ENCODE data around the gene ONECUT3.

Gene ONECUT3

DNA sequence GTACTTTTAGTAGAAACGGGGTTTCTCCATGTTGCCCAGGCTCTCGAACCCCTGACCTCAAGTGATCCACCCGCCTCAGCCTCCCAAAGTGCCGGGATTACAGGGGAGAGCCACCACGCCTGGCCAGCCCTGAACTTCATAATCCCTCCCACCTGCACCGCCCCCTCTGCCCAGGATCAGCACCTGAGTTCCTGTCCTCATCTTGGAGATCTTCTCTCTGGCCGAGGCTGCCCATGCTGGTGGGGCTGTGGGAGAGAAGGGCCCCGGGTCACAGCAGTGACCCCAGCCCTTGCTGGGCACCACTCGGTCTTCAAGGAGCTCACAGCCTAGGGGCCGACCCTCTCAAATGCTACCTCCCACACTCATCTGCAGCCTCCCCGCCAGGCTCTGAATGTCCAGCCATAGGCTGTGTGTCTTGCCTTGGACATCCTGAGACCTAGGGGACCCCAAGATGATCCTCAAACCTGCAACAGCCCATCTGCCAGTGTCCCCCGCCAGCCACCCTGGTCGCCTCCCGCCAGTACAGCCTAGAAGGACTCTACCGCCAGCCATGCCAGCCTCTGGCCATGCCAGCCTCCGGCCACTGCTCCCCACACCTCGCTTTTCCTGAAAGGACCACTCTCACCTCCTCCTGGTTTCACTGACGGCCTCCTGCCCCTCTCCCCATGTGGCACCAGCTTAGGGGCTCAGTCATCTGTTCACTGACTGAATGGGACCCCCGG lies 57.3 kb downstream of the ONECUT3 start:
- Histone ChIP-seq H4K8ac (ENCODE audit: low read depth, low read length) (no peak overlapping the region), H4K91ac (ENCODE audit: low read depth, low read length, poor library complexity) (no peak overlapping the region), H3K4me1 (ENCODE audit: control insufficient read depth in 2 of 2, insufficient read depth in 1 of 2, low read depth in 1 of 2, low read length in 2 of 2) (peaks cover 0 to 10% of the 10 kb centered on the region in 2 donors), H3K9ac (ENCODE audit: low read depth, low read length, poor library complexity) (no peak overlapping the region), H2BK5ac (ENCODE audit: low read length) (no peak overlapping the region), H2AFZ (ENCODE audit: low read length) (no peak overlapping the region), H3K4ac (ENCODE audit: low read length) (no peak overlapping the region), H3K14ac (ENCODE audit: low read length) (no peak overlapping the region), H3K36me3 (replicated peaks in 1 of 2; ENCODE audit: control insufficient read depth in 2 of 2, insufficient read depth in 2 of 2, low read length in 2 of 2) (peaks cover 0 to 3% of the 10 kb centered on the region in 2 donors), H3K9me3 (replicated peaks in 1 of 2; ENCODE audit: control insufficient read depth in 2 of 2, insufficient read depth in 1 of 2, low read depth in 1 of 2, low read length in 2 of 2) (peaks cover 0 to 3% of the 10 kb centered on the region in 2 donors), H3K18ac (ENCODE audit: low read length) (peak overlapping the region; percentile 64), H2AK5ac (ENCODE audit: low read depth, low read length) (peak overlapping the region; percentile 5), H2BK15ac (ENCODE audit: low read length) (peak overlapping the region; percentile 58), H2BK12ac (ENCODE audit: low read length) (no peak overlapping the region), H3K79me1 (ENCODE audit: low read depth, low read length) (no peaks in the 10 kb centered on the region), H3K4me3 (ENCODE audit: low read length in 2 of 2) (no peak overlapping the region), H3K23ac (ENCODE audit: low read depth, low read length, poor library complexity) (no peak overlapping the region), H3K4me2 (ENCODE audit: insufficient read depth, low read length, poor library complexity, severe bottlenecking) (no peak overlapping the region), H2BK120ac (ENCODE audit: low read depth, low read length) (no peak overlapping the region), H3K27ac (replicated peaks; ENCODE audit: low read length) (no peak overlapping the region), H3K27me3 (ENCODE audit: control insufficient read depth in 3 of 3, insufficient read depth in 3 of 3, low read depth in 1 of 3, low read length in 3 of 3) (peaks cover 0 to 5% (median 3%) of the 10 kb centered on the region in 3 experiments)
- no peak for DNase-seq (ENCODE audit: low spot score)
- WGBS, 2 donors (ENCODE audit: extremely low coverage in 2 of 2, insufficient read length in 2 of 2, insufficient replicate concordance in 1 of 2): no CpG with 5 or more reads among the region's 19 CpGs

DNA sequence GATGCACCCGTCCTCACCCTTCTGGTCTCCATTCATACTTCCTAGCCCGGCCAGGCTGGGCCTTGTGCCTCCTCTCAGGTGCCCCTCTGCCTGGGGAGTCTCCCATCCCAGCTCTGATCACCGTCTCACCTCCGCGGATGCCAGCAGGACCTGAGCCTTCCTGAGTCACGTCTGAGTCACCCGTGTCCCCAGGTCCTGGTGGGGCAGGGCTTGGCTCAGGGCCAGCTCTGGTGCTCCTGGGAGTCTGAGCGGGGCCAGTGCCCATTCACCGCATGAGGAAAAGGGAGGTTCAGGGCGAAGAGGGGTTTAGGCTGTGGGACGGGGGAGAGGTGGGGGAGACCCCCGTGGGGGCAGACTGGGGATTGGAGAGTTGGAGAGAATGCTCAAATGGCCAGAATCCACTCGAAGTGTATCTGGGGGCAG lies 58.2 kb downstream of the ONECUT3 start:
- no peak for DNase-seq (ENCODE audit: low spot score)
- H3K4me3 ChIP-seq (ENCODE audit: low read length in 2 of 2): no peak overlapping the region
- WGBS, 2 donors (ENCODE audit: extremely low coverage in 2 of 2, insufficient read length in 2 of 2, insufficient replicate concordance in 1 of 2): no CpG with 5 or more reads among the region's 13 CpGs

DNA sequence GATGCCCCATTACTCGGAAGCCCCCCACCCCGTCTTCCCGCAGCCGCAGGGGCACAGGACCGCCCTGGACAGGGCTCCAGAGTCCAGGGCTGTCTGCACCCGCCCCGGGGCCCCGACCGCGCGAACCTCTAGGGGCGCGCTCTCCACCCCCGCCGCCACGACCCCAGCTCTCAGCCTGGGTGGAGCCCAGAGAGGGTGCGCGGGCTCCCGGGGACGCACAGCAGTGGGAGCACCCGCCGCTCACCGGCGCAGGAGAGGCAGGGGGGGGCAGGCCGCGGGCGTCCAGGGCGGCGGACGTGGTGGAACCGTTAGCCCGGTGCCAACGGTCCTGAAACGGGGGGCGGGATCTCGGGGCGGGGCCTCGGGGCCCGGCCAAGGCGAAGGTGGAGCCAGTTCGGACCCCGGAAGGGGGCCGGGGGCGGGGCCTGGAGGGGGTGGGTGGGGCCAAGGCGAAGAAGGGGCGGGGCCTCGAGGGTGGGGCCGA lies 58.7 kb downstream of the ONECUT3 start, which contains the start of gene ATP8B3:
ATP8B3 (minus strand) TSS at position 335 of the 484 bp plus-strand sequence. CDS start 540 bp downstream, outside the sequence.
- WGBS, 2 donors (ENCODE audit: extremely low coverage in 2 of 2, insufficient read length in 2 of 2, insufficient replicate concordance in 1 of 2): no CpG with 5 or more reads among the region's 48 CpGs

More for the DNA sequence above, 58.2 kb downstream of the ONECUT3 start:
- no peak overlapping the region for H3K9ac ChIP-seq (ENCODE audit: low read depth, low read length, poor library complexity)
- peaks cover 0 to 7% of the 10 kb centered on the region in 2 donors for H3K4me1 ChIP-seq (ENCODE audit: control insufficient read depth in 2 of 2, insufficient read depth in 1 of 2, low read depth in 1 of 2, low read length in 2 of 2)
- peak overlapping the region; percentile 33 for H3K4me2 ChIP-seq (ENCODE audit: insufficient read depth, low read length, poor library complexity, severe bottlenecking)
- no peak overlapping the region for H2BK120ac ChIP-seq (ENCODE audit: low read depth, low read length)
- peaks cover 0 to 3% of the 10 kb centered on the region in 2 donors for H3K9me3 ChIP-seq (replicated peaks in 1 of 2; ENCODE audit: control insufficient read depth in 2 of 2, insufficient read depth in 1 of 2, low read depth in 1 of 2, low read length in 2 of 2)
- H4K91ac ChIP-seq (ENCODE audit: low read depth, low read length, poor library complexity): no peak overlapping the region
- peaks cover 6 to 8% of the 10 kb centered on the region in 2 donors for H3K36me3 ChIP-seq (replicated peaks in 1 of 2; ENCODE audit: control insufficient read depth in 2 of 2, insufficient read depth in 2 of 2, low read length in 2 of 2)
- H2BK5ac ChIP-seq (ENCODE audit: low read length): no peak overlapping the region
- no peak overlapping the region for H3K4ac ChIP-seq (ENCODE audit: low read length)
- H4K8ac ChIP-seq (ENCODE audit: low read depth, low read length): no peak overlapping the region
- peaks cover 0 to 5% (median 3%) of the 10 kb centered on the region in 3 experiments for H3K27me3 ChIP-seq (ENCODE audit: control insufficient read depth in 3 of 3, insufficient read depth in 3 of 3, low read depth in 1 of 3, low read length in 3 of 3)
- peak overlapping the region; percentile 33 for H2BK12ac ChIP-seq (ENCODE audit: low read length)
- peak overlapping the region; percentile 56 for H3K14ac ChIP-seq (ENCODE audit: low read length)
- H2BK15ac ChIP-seq (ENCODE audit: low read length): peak overlapping the region; percentile 11
- peak overlapping the region; percentile 89 for H2AFZ ChIP-seq (ENCODE audit: low read length)
- H3K18ac ChIP-seq (ENCODE audit: low read length): peak overlapping the region; percentile 2
- no peak overlapping the region for H3K27ac ChIP-seq (replicated peaks; ENCODE audit: low read length)
- H2AK5ac ChIP-seq (ENCODE audit: low read depth, low read length): peak overlapping the region; percentile 92
- no peaks in the 10 kb centered on the region for H3K79me1 ChIP-seq (ENCODE audit: low read depth, low read length)
- no peak overlapping the region for H3K23ac ChIP-seq (ENCODE audit: low read depth, low read length, poor library complexity)

More for the DNA sequence above, 58.7 kb downstream of the ONECUT3 start, which contains the start of gene ATP8B3:
- Histone ChIP-seq H2AK5ac (ENCODE audit: low read depth, low read length) (peak within 1 kb of the TSS; percentile 92), H2BK120ac (ENCODE audit: low read depth, low read length) (no peak within 1 kb of the TSS), H3K27me3 (ENCODE audit: control insufficient read depth in 3 of 3, insufficient read depth in 3 of 3, low read depth in 1 of 3, low read length in 3 of 3) (peaks cover 0 to 5% (median 3%) of the 10 kb centered on the region in 3 experiments), H3K9ac (ENCODE audit: low read depth, low read length, poor library complexity) (peak within 1 kb of the TSS; percentile 46), H3K36me3 (replicated peaks in 1 of 2; ENCODE audit: control insufficient read depth in 2 of 2, insufficient read depth in 2 of 2, low read length in 2 of 2) (peaks cover 11 to 13% of the 10 kb centered on the region in 2 donors), H3K4me1 (ENCODE audit: control insufficient read depth in 2 of 2, insufficient read depth in 1 of 2, low read depth in 1 of 2, low read length in 2 of 2) (peaks cover 0 to 7% of the 10 kb centered on the region in 2 donors), H2AFZ (ENCODE audit: low read length) (peak within 1 kb of the TSS; percentile 89), H3K4me2 (ENCODE audit: insufficient read depth, low read length, poor library complexity, severe bottlenecking) (peak within 1 kb of the TSS; percentile 87), H3K27ac (replicated peaks; ENCODE audit: low read length) (no peak within 1 kb of the TSS), H3K79me1 (ENCODE audit: low read depth, low read length) (no peaks in the 10 kb centered on the region), H3K4ac (ENCODE audit: low read length) (no peak within 1 kb of the TSS), H2BK5ac (ENCODE audit: low read length) (no peak within 1 kb of the TSS), H3K23ac (ENCODE audit: low read depth, low read length, poor library complexity) (peak within 1 kb of the TSS; percentile 80), H3K14ac (ENCODE audit: low read length) (peak within 1 kb of the TSS; percentile 56), H2BK15ac (ENCODE audit: low read length) (peak within 1 kb of the TSS; percentile 11), H4K91ac (ENCODE audit: low read depth, low read length, poor library complexity) (no peak within 1 kb of the TSS), H3K9me3 (replicated peaks in 1 of 2; ENCODE audit: control insufficient read depth in 2 of 2, insufficient read depth in 1 of 2, low read depth in 1 of 2, low read length in 2 of 2) (peaks cover 0 to 3% of the 10 kb centered on the region in 2 donors), H3K4me3 (ENCODE audit: low read length in 2 of 2) (peak within 1 kb of the TSS; percentile 50 to 78), H2BK12ac (ENCODE audit: low read length) (peak within 1 kb of the TSS; percentile 33), H4K8ac (ENCODE audit: low read depth, low read length) (no peak within 1 kb of the TSS), H3K18ac (ENCODE audit: low read length) (peak within 1 kb of the TSS; percentile 86)
- no peak for DNase-seq (ENCODE audit: low spot score)

Data from neuronal stem cell (in vitro differentiated cells).